NCI-H2081 treated with DMSO at 0.1 percent for 48 hours (cell line): ENCODE results near the gene CALML3.

Experiments used
- DNase-seq: peaks from one replicate; lab custom pipeline; 2025; lab: John Stamatoyannopoulos, UW

CALML3 gene

DNA sequence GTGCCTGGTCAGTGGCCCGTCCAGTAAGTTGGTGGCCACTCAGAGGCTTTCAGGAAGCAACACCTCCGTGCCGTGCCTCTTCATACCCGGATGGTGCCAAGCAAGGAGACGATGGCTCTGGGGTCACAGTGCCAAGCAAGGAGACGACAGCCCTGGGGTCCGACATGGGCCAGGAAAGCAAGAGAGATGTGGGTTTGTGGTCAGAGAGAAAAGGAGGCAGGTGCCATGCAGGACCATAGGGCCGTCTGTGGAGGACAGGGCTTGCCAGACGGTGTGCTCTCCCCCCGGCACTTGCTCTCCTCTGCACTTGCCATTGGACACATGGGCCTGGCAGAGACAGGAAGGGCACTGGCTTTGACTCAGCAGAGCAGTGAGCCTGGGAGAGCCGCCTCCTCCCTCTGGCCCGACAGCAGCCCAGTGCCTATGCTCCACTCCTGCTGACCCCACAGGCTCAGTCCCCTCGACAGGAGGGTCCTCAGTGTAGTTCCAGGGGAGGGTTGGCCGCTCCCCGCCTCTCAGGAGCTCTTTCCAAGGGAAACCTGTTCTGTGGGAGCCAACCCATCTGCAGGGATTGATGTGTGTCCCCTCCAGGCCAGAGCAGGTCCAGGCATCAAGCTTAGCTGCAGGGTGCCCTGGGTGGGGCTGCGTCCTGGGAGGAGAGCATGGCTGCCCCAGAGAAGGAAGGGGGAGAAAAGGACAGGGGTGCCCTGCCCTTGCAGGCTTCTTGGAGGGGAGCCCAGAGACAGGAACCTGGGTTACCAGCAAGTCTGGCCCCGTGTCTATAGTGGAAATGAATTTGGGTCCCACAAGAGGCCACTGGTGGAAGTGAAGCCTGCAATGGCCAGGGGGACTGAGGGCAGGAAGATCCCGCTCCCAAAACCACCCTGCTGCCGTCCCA lies 17.8 kb upstream of the CALML3 start:
- no peak for DNase-seq

DNA sequence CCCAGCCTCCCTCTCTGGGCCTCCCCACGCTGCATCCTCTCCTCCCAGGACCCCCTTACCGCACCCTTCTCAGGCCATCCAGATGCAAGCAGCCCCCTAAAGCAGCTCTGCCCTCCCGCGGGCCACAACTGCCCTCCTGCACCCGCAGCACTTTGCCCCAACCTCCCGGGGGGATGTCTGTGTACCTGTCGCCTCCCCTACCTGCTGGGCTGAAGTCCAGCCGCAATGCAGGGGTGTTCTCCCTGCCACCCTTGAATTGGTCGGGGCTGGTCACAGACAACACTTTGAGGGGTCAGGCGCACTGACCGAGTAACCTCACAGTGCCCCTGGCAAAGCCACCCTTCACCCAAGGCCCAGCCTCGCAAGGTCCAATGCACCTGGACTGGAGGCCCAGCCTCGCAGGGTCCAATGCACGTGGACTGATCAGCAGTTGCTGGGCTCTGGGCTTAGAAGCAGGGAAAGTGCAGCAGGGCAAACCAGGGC lies 17.1 kb upstream of the CALML3 start:
- no peak for DNase-seq

DNA sequence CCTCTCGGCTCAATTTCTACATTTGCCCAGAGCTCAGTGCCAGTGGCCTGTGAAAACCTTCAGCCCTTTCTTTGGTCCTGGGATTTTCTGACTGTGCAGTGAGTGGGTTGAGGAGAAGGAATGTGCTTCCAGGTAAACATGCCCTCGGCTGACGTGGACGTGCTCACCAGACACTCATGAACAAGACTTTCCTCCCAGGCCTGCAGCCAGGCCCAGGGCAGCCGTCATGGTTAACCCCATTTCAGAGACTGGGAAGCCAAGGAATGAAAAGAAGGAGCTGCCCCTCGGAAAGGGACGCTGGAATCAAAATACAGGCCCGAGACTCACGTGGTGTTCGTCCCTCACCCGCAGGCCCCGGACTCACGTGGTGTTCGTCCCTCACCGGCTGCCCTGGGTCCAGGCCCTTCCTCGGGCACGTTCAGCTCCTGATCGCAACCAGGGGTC lies 16.6 kb upstream of the CALML3 start:
- no peak for DNase-seq

DNA sequence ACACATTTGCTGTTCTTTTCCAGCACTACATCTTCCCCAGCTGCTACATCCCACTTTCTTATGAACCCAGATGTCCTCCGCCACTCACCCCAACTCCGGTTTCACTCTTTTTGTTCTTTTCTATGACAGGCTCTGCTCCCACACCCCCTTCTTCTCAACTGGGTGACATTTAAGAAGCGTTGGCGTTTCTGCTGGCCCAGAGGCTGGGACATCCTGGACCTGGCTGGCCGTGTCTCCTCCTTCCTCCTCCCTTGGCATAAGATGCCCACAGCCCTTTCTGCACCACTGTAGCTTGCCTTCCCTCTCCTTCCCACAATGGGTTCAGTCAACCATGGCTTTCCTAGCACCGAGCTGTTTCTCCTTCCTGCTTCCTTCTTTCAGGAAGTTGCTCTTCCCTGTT lies 16.0 kb upstream of the CALML3 start:
- no peak for DNase-seq

DNA sequence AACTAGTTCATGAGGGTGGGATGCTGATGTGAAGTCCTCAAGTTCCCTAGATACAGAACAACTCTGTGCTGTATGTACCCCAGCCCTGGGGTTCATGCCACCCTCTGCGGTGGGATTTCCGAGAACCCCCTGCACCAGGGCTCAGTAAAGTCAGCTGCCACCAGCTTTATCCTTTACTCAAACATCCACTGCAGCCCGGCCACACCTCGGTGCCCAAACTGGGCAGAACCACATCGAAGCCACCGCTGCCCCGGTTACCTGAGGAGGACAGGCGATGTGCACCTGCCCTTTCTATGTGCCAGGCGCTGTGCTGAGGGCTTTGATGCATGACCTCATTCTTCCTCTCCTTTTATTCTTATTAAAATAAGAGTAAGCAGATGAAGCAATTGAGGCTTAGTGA lies 15.5 kb upstream of the CALML3 start:
- DNase-seq = no peak

DNA sequence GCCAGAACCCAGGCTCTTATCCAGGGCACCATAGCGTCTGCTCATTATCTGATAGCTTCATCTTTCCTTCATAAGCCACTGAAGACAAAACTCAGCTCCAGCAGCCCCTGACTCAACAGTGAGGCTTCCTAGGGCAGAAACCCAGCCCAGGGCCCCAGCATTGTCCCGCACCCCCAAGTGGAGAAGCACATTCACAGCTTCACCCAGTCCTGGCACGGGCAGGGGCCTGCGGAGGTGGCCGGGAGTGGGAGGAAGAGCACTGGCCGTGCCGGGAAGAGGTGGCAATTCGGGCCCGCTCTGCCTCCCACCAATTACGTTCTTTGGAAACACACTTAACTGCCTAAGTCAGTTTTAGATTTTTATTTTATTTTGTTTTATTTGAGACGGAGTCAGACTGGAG lies 15.1 kb upstream of the CALML3 start:
- DNase-seq = no peak

DNA sequence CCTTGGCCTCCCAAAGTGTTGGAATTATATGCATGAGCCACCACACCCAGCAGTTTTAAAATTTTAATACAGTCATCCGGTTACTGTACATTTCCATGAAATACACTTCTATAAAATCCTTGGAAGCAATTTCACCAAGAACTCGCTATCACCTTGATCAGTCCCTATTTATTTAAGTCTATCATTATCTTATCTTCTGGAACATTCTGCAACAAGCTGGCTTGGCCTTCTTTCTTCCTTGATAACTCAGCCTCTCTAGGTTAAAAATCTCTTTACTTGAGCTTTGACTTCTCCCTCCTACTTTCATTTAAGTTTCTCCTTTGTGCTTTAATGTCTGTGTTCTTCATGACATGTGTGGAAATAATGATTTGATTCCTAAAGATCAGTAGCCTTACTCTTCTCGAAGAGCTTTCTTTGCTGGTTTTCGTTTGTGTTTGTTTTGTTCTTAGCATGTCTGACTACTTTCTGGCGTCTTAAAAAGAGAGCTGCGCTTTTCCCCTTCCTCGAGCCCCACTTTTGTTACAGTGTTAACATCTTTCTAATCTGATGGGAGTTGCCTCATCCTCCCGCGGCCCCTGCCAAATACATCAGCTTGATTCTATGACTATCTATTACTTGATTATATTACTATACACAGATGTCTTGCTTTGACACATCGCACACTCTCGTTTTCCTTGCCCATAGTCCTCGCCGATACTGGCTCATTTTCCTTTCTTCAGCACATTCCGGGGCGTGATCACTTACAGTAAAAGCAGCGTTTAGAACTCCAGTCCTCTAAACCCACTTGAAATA lies 14.3 kb upstream of the CALML3 start:
- DNase-seq = no peak

DNA sequence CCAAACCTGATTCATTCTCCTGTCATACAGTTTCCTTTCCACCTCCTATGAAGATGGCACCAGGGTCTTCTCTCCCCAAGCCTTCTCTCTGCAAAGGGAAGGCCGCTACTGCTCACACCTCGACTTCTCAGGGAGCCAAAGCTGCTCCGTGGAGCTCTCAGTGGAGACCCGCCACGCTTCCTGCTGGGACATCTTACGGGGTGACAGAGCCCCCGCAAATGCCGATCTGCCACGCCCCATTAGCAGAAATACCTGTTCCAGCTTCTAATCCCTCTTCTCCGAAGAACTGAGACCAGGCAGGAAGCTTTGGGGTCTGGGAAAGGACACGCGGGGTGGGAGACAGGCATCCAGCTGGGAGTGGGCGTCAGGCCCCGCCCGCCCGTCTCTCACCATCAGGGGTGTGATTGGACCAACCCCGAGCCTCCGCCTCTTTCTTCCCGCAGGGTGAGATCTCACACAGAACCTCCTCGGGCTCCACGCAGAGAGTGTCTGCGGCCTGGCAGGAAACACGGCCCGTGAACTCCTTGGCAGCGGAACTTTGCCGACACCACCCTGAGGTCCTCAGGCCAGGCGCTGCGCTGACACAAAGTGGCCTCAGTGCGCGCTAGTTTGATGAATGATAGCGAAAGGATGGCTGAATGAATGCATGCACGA lies 13.4 kb upstream of the CALML3 start:
- no peak for DNase-seq

DNA sequence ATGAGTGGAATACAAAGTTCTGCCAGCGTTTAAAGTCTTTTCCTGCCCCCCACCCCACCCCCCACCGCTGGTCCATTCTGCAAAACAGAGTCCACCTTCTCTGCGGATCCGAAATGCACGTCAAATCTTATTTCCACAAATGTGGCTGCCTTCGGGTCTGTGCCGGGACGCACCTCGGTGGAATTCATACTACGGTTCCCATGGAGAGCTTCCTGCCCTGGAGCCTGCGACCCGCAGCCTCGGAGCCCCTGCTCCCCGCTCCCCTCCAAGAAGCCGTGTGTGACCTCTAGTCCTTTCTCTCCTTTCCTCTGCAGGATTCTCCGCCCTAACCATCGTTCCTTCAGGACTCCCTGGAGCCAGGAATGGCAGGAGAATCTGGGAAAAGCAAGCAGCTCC lies 12.9 kb upstream of the CALML3 start:
- no peak for DNase-seq

DNA sequence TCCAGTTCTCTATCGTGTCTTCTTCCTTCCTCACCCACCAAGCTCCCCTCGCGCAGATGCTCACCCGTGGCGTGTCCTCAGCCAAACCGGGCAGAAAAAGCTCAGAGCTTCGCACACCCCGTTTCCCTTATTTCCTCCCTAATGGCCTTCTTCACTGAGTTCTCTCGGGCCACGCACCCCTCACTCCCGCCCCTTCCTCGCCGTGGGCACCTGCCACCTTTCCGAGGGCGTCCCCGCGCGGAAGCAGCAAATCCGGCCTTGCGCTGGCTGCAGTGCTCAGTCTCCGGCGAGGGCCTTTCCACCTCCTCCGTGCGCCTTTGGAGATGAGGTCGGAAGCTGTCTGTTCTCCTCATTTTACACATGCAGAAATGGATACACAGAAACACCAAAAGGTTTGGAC lies 12.4 kb upstream of the CALML3 start:
- DNase-seq = no peak

DNA sequence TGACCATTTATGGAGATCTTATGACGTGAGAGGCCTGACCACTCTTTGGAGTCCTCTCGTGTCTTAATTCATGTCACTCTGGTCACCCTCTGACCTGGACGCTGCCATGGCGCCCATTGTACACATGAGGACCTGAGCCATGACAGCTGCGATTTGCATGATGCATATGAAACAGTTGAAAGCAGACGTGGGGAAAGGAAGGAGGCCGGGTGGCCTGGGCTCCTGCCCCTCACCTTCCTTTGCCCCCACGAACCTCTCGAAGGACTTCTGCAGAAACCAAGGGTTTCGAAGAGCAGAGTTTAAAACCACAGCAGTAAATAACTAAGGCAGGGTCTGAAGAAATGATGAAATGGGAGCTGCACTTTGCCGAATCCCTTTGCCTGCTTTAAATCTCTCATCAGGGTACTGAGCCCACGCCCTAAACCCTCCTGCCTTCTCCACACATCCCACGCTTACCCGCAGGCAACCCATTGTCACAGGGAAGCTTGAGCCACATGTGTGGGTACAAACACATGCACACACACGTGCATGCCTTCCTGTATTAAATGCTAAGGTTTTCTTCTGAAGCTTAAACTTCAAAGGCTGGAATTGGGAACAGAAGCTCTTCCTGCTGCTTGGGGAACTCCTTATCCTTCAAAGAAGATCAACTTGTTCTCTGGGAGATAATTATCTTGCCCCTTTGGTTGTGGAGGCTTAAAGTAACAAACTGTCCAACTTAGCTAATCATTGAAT lies 11.7 kb upstream of the CALML3 start:
- no peak for DNase-seq

DNA sequence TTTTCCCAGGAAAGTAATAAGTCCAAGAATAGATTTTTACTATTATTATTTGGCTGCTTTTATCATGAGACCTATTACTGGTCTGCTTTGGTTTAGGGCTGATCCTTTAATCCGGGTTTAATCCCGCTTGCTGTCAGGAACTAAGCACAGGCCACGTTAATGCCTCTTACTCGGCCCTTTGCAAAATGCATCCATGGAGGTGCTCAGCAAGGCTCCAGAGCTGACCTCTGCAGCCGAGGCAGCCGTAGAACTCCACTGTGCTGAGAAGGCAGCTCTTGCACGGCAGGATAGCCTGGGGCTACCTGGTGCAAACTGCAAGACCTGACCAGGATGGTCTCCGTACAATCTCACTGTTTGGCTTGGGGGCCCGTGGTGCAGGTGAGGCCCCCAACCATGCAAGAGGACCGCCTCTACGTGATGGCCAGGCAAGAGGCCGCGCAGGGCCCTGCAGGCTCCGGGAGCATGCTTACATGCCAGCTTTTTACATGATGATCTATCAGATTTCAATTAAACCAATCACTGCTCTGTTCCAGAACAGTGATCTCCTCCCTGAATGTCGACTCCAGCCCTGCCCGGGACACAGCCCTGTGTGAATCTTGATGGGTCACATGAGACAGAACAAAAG lies 10.4 kb upstream of the CALML3 start:
- DNase-seq = no peak

DNA sequence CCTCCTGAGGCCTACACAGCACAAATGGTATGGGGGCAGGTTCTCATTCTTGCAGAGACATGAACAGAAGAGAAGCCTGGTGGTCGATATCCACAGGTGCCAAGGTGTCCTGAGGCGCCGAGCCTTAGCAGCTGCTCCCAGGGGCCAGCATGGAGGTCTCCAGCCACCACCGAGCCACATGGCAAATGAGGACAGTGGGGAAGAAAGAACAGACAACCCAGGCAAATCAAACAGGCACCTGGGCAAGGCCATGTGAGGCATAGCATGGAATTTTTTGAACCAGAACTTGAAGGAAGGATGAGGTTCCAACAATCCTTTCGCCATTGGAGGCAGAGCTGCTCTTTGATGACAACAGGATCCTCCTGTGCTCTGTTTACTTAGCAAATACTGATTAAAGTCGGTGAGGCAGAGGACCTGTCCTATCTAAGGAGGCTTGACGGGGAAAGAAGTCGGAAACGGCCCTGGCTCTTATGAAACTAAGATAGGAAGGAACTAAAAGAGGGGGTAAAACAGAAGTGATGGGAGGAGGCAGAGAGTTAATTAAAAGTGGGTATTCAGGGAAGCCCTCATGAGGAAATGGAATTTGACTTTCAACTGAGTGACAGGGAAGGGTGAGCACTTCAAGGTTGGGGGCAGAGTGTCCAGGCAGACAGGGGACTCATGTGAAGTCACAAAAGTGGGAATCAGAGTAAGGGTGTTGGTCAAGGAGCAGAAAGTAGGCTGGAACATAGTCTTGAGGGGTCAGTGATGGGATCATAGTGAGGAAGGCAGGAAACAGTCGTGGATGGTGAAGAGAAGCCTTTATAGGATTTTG lies 8.6 kb upstream of the CALML3 start:
- no peak for DNase-seq

DNA sequence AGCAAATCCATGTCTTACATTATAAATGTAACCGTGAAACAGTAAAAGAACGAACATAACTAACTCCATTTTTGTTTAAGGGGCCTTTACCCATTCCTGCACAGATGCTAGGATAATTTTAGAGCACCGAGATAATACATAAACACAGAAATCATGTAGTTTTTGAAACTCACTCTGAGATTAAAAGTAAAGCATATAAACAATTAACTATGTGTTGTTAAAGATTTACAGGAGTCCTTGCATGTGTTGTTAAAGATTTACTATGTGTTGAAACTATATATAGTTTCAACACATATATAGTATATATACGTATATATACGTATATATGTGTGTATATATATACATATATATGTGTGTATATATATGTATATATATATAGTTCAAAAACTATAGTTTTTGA lies 7.2 kb upstream of the CALML3 start:
- DNase-seq = no peak

DNA sequence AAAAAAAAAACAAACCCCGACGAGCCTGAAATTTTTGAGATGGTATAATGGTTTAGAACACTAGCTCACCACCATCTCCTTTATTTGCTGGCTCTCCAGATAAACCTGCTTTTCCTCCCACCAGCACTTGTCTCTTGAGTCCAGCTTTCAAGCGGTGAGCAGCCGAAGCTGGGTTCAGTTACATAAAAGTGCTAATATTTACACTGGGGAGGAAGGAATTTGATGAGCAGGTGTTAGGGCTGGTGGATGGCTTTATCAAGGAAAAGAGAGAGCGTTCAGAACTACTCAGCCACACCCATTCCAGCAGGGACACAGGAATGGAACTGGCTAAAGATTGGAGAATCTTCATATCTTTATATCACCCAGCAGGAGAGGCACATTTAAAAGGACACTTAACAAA lies 6.6 kb upstream of the CALML3 start:
- DNase-seq = no peak

DNA sequence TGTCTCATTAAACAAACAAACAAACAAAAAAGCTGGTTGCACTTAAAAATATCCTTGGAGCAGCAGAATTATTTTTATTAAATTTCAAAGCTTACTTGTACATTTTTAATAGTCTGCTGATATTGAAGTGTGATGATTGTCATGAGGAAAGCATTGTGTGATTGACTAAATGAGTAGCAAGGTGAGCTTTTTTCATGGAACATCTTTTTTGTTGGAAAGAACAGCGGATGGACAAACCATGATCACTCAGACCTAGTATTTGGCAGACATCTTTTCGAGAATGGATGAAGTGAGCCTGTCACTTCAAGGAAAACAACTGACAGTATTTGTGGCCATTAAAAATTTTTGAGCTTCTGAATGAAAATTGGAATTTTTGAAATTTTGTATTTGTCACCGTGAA lies 5.7 kb upstream of the CALML3 start:
- DNase-seq = no peak

DNA sequence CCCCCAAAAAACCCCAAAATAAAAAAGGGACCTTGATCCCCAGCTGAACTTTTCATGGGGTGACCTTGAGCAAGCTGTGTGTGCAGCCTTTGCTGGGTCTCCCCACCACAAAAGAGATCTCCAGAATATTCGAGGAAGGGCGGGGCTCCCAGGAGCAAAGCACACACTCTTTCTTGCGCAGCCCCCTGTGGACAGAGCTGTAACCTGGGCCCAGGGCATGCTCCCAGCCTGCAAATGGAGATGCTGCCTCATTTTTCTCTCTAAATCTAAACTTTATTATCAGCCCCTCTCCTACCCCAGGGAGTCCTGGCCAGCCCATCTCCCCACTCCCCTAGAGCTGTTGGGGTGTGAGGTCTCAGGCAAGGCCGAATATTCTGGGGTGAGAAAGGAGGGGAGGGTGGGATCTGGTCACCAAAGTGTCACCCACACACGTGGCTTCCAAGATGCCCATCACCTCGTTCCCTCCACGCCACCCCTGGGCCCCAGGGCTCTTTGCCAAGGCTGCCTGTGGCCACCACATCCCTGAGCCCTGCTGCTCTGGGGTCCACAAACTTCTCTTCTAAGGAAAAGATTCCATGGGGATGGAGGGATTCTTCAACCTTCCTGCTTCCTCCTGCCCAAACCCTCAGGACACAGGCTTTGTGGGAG lies 1.7 kb upstream of the CALML3 start:
- DNase-seq = no peak

DNA sequence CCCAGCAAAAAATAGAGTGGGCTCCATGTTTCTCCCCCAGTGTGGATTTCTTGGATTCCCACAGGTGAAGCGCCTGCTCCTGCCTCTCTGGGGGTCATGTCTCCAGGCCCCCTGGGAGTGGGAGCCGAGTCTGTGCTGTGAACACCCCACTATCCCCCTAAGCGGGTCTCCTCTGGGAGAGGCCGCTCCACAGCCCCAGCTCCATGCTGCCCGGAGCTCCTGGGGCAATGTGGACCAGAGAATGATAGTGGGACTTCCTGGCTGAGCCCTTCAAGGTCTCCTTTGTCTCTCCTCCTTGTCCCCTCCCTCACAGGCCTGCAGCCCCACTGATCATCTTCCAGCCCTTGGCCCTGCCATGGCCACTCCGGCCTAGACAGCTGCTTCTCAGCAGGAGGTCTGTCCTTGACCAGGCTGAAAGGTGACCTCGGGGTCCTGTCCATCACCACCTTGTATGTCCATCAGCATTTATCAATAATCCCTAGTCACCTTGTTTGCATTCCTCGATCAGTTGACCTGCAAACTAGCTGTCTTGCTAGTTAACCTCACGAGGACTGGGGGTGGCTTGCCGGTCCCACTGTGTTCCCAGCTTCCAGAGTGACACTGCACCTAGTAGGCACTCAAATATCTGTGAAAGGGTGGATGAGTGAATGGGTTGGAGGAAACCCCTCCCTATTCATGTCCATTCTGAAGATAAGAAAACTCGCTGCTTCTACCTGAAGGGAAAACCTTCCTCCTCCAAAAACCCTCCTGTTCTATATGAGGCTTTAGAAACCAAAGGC lies 776 bp upstream of the CALML3 start:
- DNase-seq = no peak
